Measurements from ENCODE around the gene KIF20A. TPM values are rescaled to one million over a fixed set of nuclear protein-coding genes. Genes with fewer than 3 reads are reported as not detected.
"Not testable (repeated sequence)": the region's sequence is repeated elsewhere in the genome, so short reads cannot be mapped to it uniquely, and the experiment has no call there.

The KIF20A gene
- total RNA-seq, 4 donors from 2014 or later, result 5.7 to 22.7 (median 17.8) TPM

DNA sequence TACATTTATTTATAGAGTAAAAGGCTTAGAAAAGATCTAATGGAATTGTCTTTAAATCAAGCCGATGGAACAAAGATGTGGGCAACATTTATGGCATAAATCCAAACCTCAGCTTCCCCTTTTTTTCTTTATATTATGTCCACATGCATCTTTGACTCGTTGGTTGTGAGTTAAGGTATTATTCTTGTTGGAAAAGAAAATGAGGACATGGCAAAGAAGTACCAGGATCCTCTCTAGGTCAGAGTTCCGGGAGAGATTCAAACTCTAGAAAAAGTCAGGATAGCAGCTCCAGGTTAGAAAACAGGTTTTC, 39.2 kb upstream of the KIF20A start:
- TF ChIP-seq POLR2A (IDR thresholded peaks at IDR 0.05), result no peak
- TF ChIP-seq, protein P1, sequence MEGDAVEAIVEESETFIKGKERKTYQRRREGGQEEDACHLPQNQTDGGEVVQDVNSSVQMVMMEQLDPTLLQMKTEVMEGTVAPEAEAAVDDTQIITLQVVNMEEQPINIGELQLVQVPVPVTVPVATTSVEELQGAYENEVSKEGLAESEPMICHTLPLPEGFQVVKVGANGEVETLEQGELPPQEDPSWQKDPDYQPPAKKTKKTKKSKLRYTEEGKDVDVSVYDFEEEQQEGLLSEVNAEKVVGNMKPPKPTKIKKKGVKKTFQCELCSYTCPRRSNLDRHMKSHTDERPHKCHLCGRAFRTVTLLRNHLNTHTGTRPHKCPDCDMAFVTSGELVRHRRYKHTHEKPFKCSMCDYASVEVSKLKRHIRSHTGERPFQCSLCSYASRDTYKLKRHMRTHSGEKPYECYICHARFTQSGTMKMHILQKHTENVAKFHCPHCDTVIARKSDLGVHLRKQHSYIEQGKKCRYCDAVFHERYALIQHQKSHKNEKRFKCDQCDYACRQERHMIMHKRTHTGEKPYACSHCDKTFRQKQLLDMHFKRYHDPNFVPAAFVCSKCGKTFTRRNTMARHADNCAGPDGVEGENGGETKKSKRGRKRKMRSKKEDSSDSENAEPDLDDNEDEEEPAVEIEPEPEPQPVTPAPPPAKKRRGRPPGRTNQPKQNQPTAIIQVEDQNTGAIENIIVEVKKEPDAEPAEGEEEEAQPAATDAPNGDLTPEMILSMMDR (IDR thresholded peaks at IDR 0.05), result no peak
- no peak for DNase-seq
- Histone ChIP-seq H3K36me3 (no peaks in the 10 kb centered on the region), H3K4me1 (peaks cover 0 to 24% (median 3%) of the 10 kb centered on the region in 3 donors), H3K27ac (no peak overlapping the region), H3K9me3 (no peaks in the 10 kb centered on the region), H3K27me3 (no peaks in the 10 kb centered on the region), H3K4me3 (peak overlapping the region in 1 of 4 donors; percentile 62)
- 57 to 64% methylated on average over 3 of the region's 3 CpGs for WGBS, 2 donors
- intact Hi-C loops (cut with DNase I), result loop anchor here (10.0 kb wide), 1 partner anchor 505 kb away; no protein-coding TSS in a partner anchor

DNA sequence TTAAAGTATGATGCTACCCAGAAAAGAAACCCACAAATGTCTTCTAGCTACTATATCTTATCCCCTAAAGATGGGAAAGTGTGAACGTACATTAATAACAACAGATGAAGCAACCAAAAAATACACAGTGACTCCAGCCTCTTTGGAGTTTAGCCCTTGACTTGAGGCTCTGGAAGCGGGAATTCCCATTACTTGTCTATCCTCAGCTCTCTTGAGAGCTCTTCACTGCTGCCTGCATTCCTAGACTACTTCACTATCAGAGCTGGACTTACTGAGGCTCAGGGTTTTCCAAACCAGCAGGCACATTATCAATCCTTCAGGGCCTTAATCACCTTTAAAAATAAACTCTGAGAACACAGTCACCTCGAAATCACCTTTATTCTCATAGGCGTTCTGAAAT, 38.6 kb upstream of the KIF20A start:
- TF ChIP-seq, protein P1 (IDR thresholded peaks at IDR 0.05), result no peak
- no peak for TF ChIP-seq POLR2A (IDR thresholded peaks at IDR 0.05)
- H3K4me3 ChIP-seq, result no peak overlapping the region
- no peaks in the 10 kb centered on the region for H3K36me3 ChIP-seq
- H3K27ac ChIP-seq, result no peak overlapping the region
- DNase-seq, result no peak
- H3K9me3 ChIP-seq, result no peaks in the 10 kb centered on the region
- H3K27me3 ChIP-seq, result no peaks in the 10 kb centered on the region
- peaks cover 0 to 29% (median 3%) of the 10 kb centered on the region in 3 donors for H3K4me1 ChIP-seq
- WGBS, 2 donors, result 72 to 73% methylated on average over 4 of the region's 4 CpGs
- intact Hi-C loops (cut with DNase I), result no loop called here

DNA sequence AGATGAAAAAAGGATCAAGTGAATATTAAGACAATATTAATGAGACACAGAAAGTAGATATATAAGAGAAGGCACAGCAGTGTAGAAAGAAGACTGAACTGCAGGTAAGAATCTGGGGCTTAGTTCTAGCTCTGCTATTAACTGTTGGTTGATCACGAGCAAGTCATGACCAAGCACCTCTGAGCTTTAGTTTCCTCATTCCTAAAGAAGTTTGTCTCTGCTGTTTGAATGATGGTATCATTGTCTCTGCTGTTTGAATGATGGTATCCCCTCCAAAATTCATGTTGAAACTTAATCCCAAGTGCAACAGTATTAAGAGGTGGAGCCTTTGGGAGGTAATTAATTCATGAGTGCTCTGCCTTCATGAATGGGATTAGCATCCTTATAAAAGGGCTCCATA, 37.2 kb upstream of the KIF20A start:
- Histone ChIP-seq H3K36me3 (no peaks in the 10 kb centered on the region), H3K4me3 (no peak overlapping the region), H3K4me1 (peaks cover 0 to 36% (median 6%) of the 10 kb centered on the region in 3 donors), H3K9me3 (no peaks in the 10 kb centered on the region), H3K27me3 (no peaks in the 10 kb centered on the region), H3K27ac (no peak overlapping the region)
- intact Hi-C loops (cut with DNase I), result no loop called here
- no peak for DNase-seq
- WGBS, 2 donors, result 33 to 56% methylated on average over 1 of the region's 1 CpG
- no peak for TF ChIP-seq POLR2A (IDR thresholded peaks at IDR 0.05)
- TF ChIP-seq, protein P1 (IDR thresholded peaks at IDR 0.05), result no peak

DNA sequence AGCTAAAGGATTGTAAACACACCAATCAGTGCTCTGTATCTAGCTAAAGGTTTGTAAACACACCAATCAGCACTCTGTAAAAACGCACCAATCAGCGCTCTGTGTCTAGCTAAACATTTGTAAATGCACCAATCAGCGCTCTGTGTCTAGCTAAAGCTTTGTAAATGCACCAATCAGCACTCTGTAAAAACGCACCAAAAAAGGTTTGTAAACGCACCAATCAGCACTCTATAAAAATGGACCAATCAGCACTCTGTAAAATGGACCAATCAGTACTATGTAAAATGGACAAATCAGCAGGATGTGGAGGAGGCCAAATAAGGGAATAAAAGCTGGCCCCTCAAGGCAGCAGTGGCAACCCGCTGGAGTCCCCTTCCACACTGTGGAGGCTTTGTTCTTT, 35.3 kb upstream of the KIF20A start:
- H3K9me3 ChIP-seq; H3K27me3 ChIP-seq; intact Hi-C loops (cut with DNase I); H3K36me3 ChIP-seq; H3K27ac ChIP-seq; DNase-seq; H3K4me3 ChIP-seq: not testable (repeated sequence)
- H3K4me1 ChIP-seq, result peaks cover 0 to 33% (median 6%) of the 10 kb centered on the region in 3 donors
- WGBS, 2 donors, result 92 to 93% methylated on average over 6 of the region's 6 CpGs

DNA sequence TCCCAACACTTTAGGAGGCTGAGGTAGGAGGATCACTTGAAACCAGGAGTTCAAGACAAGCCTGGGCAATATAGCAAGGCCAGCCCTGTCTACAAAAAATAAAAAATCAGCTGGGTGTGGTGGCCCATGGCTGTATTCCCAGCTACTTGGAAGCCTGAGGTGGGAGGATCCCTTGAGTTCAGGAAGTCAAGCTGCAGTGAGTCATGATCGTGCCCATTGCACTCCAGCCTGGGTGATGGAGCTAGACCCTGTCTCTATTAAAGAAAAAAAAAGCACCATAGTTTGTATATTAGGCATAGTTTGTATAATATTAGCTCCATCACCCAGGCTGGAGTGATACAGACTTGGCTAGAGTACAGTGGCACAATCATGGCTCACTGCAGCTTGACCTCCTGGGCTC, 30.1 kb upstream of the KIF20A start:
- H3K36me3 ChIP-seq, result no peaks in the 10 kb centered on the region
- 23 to 27% methylated on average over 1 of the region's 1 CpG for WGBS, 2 donors
- no peak overlapping the region for H3K27ac ChIP-seq
- H3K4me3 ChIP-seq, result no peak overlapping the region
- peaks cover 0 to 21% (median 8%) of the 10 kb centered on the region in 3 donors for H3K4me1 ChIP-seq
- intact Hi-C loops (cut with DNase I), result no loop called here
- TF ChIP-seq POLR2A (IDR thresholded peaks at IDR 0.05), result no peak
- TF ChIP-seq, protein P1 (IDR thresholded peaks at IDR 0.05), result no peak
- no peak for DNase-seq
- no peaks in the 10 kb centered on the region for H3K27me3 ChIP-seq
- no peaks in the 10 kb centered on the region for H3K9me3 ChIP-seq

DNA sequence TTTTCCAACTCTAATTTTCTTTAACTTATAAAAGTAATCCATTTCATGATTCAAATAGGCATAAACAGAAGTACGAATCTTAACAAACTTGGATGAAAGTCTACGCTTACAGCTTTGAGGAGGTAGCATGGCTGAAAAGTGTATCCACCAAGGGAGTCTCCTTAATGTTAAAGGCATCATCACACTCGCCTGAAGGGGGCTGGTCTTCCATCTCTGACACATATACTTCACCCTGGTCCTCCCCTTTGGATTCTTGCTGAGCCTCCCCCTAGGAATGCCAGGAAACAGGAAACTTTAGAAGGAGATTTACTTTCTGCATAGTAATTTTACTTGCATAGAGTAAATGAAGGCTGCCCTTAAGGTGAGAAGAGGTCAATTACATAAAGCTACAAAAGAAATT, 29.4 kb upstream of the KIF20A start:
- no peak for DNase-seq
- H3K4me1 ChIP-seq, result peaks cover 0 to 21% (median 8%) of the 10 kb centered on the region in 3 donors
- no peak for TF ChIP-seq POLR2A (IDR thresholded peaks at IDR 0.05)
- TF ChIP-seq, protein P1 (IDR thresholded peaks at IDR 0.05), result no peak
- H3K27me3 ChIP-seq, result no peaks in the 10 kb centered on the region
- no peaks in the 10 kb centered on the region for H3K9me3 ChIP-seq
- H3K36me3 ChIP-seq, result no peaks in the 10 kb centered on the region
- H3K4me3 ChIP-seq, result no peak overlapping the region
- intact Hi-C loops (cut with DNase I), result no loop called here
- WGBS, 2 donors, result 44 to 60% methylated on average over 3 of the region's 3 CpGs
- H3K27ac ChIP-seq, result no peak overlapping the region

DNA sequence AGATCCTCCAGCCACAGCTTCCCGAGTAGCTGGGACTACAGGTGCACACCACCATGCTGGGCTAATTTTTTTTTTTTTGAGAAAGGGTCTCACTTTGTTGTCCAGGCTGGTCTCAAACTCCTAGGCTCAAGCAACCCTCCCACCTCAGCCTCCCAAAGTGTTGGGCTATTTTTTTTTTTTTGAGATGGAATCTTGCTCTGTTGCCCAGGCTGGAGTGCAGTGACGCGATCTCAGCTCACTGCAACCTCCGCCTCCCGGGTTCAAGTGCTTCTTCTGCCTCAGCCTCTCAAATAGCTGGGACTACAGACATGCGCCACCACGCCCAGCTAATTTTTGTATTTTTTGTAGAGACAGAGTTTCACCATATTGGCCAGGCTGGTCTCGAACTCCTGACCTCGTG, 22.9 kb upstream of the KIF20A start:
- H3K4me1 ChIP-seq; DNase-seq; intact Hi-C loops (cut with DNase I); H3K27me3 ChIP-seq; H3K9me3 ChIP-seq; H3K4me3 ChIP-seq; H3K27ac ChIP-seq: not testable (repeated sequence)
- 96 to 98% methylated on average over 7 to 9 of the region's 9 CpGs for WGBS, 2 donors
- peaks cover 22 to 55% (median 36%) of the 10 kb centered on the region in 3 donors for H3K36me3 ChIP-seq
